Smooth muscle cell (in vitro differentiated cells): ENCODE data around the gene FOXE3. TPM values are rescaled to one million over a fixed set of nuclear protein-coding genes. Genes with fewer than 3 reads are reported as not detected.

ENCODE experiments used
- DNase-seq: peaks from one replicate; lab custom pipeline; 2025; ENCODE audit not compliant: unreplicated experiment; lab: John Stamatoyannopoulos, UW
- H2AFZ ChIP-seq: fragments of 200-600 bp; sonication (generic); 2 replicates; pipeline ENCODE4 v1.6.0; 2016; ENCODE audit warnings: antibody characterized with exemption, low read depth, mild to moderate bottlenecking
- H3F3A ChIP-seq: fragments of 200-600 bp; sonication (generic); 2 replicates; pipeline ENCODE4 v1.6.0; 2017; ENCODE audit warnings: antibody characterized with exemption, low read depth
- H3K27ac ChIP-seq: fragments of 200-600 bp; sonication (generic); 2 replicates; pipeline ENCODE4 v1.5.1; 2016; ENCODE audit warnings: low read depth, mild to moderate bottlenecking
- H3K27me3 ChIP-seq: fragments of 200-600 bp; sonication (generic); 2 replicates; pipeline ENCODE4 v1.6.1; 2016; ENCODE audit warnings: low read depth, mild to moderate bottlenecking
- H3K36me3 ChIP-seq: fragments of 200-600 bp; sonication (generic); 2 replicates; pipeline ENCODE4 v1.5.1; 2016; ENCODE audit warnings: low read depth
- H3K4me1 ChIP-seq: fragments of 200-600 bp; sonication (generic); 2 replicates; pipeline ENCODE4 v1.5.1; 2016; ENCODE audit warnings: low read depth
- H3K4me2 ChIP-seq: fragments of 200-600 bp; sonication (generic); 2 replicates; pipeline ENCODE4 v1.6.0; 2016; ENCODE audit warnings: mild to moderate bottlenecking
- H3K4me3 ChIP-seq: fragments of 200-600 bp; sonication (generic); 2 replicates; pipeline ENCODE4 v1.5.1; 2016; ENCODE audit warnings: mild to moderate bottlenecking
- H3K79me2 ChIP-seq: fragments of 200-600 bp; sonication (generic); 2 replicates; pipeline ENCODE4 v1.6.0; 2016; ENCODE audit warnings: low read depth, mild to moderate bottlenecking
- H3K9ac ChIP-seq: fragments of 200-600 bp; sonication (generic); 2 replicates; pipeline ENCODE4 v1.6.0; 2016; ENCODE audit warnings: low read depth
- H3K9me3 ChIP-seq: fragments of 200-600 bp; sonication (generic); replicated peaks from 2 replicates; pipeline ENCODE4 v1.5.1; 2016; ENCODE audit warnings: low read depth
- H4K20me1 ChIP-seq: fragments of 200-600 bp; sonication (generic); 2 replicates; pipeline ENCODE4 v1.6.0; 2016; ENCODE audit warnings: low read depth
- CTCF ChIP-seq: fragments of 200-600 bp; sonication (generic); IDR thresholded peaks from 2 replicates; pipeline ENCODE4 v1.5.1; 2017; ENCODE audit warnings: borderline replicate concordance, mild to moderate bottlenecking, antibody characterized with exemption; ENCODE audit not compliant: insufficient read depth, poor library complexity, severe bottlenecking
- WGBS: methylation state at CpG from one replicate; pipeline ENCODE4 v1.1.7; 2016; ENCODE audit warnings: low lambda C conversion rate; 5-methylcytosine and 5-hydroxymethylcytosine counted together
- polyA plus RNA-seq: library from polyadenylated mRNA; unstranded; fragments of >200 nt; fragmentation: Nextera tagmentation; extraction: Ambion mirVana; gene quantifications from 2 replicates; pipeline ENCODE4 v1.2.1, GENCODE V29; 2016
- total RNA-seq: library from RNA; depleted of rRNA; stranded (reverse); fragments of >200 nt; gene quantifications from 2 replicates; pipeline ENCODE4 v1.2.3, GENCODE V29; 2014

The FOXE3 gene
- total and polyA plus RNA-seq, 2 experiments from 2014 or later: not detected

GRCh38 chr1:47412437-47412836 is 3.6 kb upstream of the FOXE3 start:
- no peaks in the 10 kb centered on the region for H3F3A ChIP-seq
- no peak overlapping the region for H3K9ac ChIP-seq
- H3K27ac ChIP-seq: no peak overlapping the region
- H3K4me3 ChIP-seq: no peak overlapping the region
- no peak overlapping the region for H2AFZ ChIP-seq
- H3K4me2 ChIP-seq: no peak overlapping the region
- no peaks in the 10 kb centered on the region for H3K9me3 ChIP-seq
- peaks cover 4% of the 10 kb centered on the region for H3K4me1 ChIP-seq
- H3K27me3 ChIP-seq: peaks cover 49% of the 10 kb centered on the region
- H3K79me2 ChIP-seq: no peaks in the 10 kb centered on the region
- H3K36me3 ChIP-seq: no peaks in the 10 kb centered on the region
- H4K20me1 ChIP-seq: no peaks in the 10 kb centered on the region
- WGBS: 82% methylated on average over 14 of the region's 14 CpGs
- no peak for TF ChIP-seq CTCF
- DNase-seq: no peak

- H3K9ac ChIP-seq: no peak overlapping the region
- H3K4me1 ChIP-seq: no peaks in the 10 kb centered on the region
- H3K4me2 ChIP-seq: peak overlapping the region; percentile 69
- H3K27me3 ChIP-seq: peaks cover 83% of the 10 kb centered on the region
- no peak overlapping the region for H3K27ac ChIP-seq
- no peaks in the 10 kb centered on the region for H4K20me1 ChIP-seq
- H3K36me3 ChIP-seq: no peaks in the 10 kb centered on the region
- H3K79me2 ChIP-seq: no peaks in the 10 kb centered on the region
- H3F3A ChIP-seq: no peaks in the 10 kb centered on the region
- WGBS: 2% methylated on average over 101 of the region's 134 CpGs
- no peak for DNase-seq
- peak overlapping the region; percentile 36 for H3K4me3 ChIP-seq
- no peaks in the 10 kb centered on the region for H3K9me3 ChIP-seq
- H2AFZ ChIP-seq: no peak overlapping the region
- no peak for TF ChIP-seq CTCF
Measured at GRCh38 chr1:47416319-47417169, 459 bp downstream of the FOXE3 start.

- DNase-seq: no peak
- Histone ChIP-seq H3K4me3 (no peak overlapping the region), H3K4me2 (no peak overlapping the region), H3K36me3 (no peaks in the 10 kb centered on the region), H3F3A (no peaks in the 10 kb centered on the region), H3K79me2 (no peaks in the 10 kb centered on the region), H3K9ac (no peak overlapping the region), H4K20me1 (no peaks in the 10 kb centered on the region), H3K4me1 (no peaks in the 10 kb centered on the region), H3K27ac (no peak overlapping the region), H3K9me3 (no peaks in the 10 kb centered on the region), H2AFZ (no peak overlapping the region), H3K27me3 (peaks cover 91% of the 10 kb centered on the region)
- TF ChIP-seq CTCF: no peak
- WGBS: 20% methylated on average over 39 of the region's 39 CpGs
Measured at GRCh38 chr1:47417170-47418044, 1.3 kb downstream of the FOXE3 start.
